A549 (cell line): Measurements from ENCODE around the gene MAP4K4. TPM values are rescaled to one million over a fixed set of nuclear protein-coding genes. Genes with fewer than 3 reads are reported as not detected.

Source experiments
- ATAC-seq, 2 experiments: fragments of 200-7000 bp in 1 of 2; fragments of >200 bp in 1 of 2; cut with Nextera tagmentation in 1 of 2; cut with Tn5 transposase in 1 of 2; 3 replicates each; pipeline versions ENCODE4 v1.8.0 to v1.9.1; 2018 to 2020; ENCODE audit warnings: mild to moderate bottlenecking in 1 of 2, moderate library complexity in 1 of 2
- CTCF ChIA-PET: fragments of 300-600 bp; sonication (Branson Sonifier 250); formaldehyde crosslinking; extraction: SDS; loops from one replicate; lab custom pipeline; 2021; ENCODE audit warnings: antibody characterized with exemption, inconsistent platforms; lab: Yijun Ruan, JAX
- POLR2A ChIA-PET: fragments of 350-600 bp; formaldehyde crosslinking; extraction: SDS; loops from one replicate; lab custom pipeline; 2021; ENCODE audit warnings: antibody characterized with exemption, inconsistent platforms; lab: Yijun Ruan, JAX
- DNase-seq, 2 experiments: peaks; one replicate each; pipeline versions ENCODE4 v3.0.0 to v3.0.0-alpha.2; 2011 to 2016; ENCODE audit warnings: low read depth in 1 of 2, low spot score in 1 of 2
- FAIRE-seq: peaks from 2 replicates; lab custom pipeline; 2011; peaks lifted over from hg19 to GRCh38; lab: Jason Lieb, UNC
- H3K27ac ChIP-seq, 2 experiments: fragments of >200 bp; sonication (Bioruptor Twin); formaldehyde crosslinking; 3 replicates each; pipeline ENCODE4 v1.5.1; 2016 to 2017
- H3K4me1 ChIP-seq: fragments of >200 bp; sonication (Bioruptor Twin); formaldehyde crosslinking; 3 replicates; pipeline ENCODE4 v1.6.1; 2016
- H3K4me2 ChIP-seq: fragments of >200 bp; sonication (Bioruptor Twin); formaldehyde crosslinking; 3 replicates; pipeline ENCODE4 v1.6.1; 2016
- H3K4me3 ChIP-seq: fragments of >200 bp; sonication (Bioruptor Twin); formaldehyde crosslinking; 3 replicates; pipeline ENCODE4 v1.5.1; 2016
- H3K9me3 ChIP-seq: fragments of >200 bp; sonication (Bioruptor Twin); formaldehyde crosslinking; 3 replicates; pipeline ENCODE4 v1.6.1; 2016
- BCL3 ChIP-seq: fragments of >200 bp; sonication (Bioruptor Twin); formaldehyde crosslinking; IDR thresholded peaks from 3 replicates; pipeline ENCODE4 v1.6.1; 2016
- BHLHE40 ChIP-seq: IDR thresholded peaks from 2 replicates; pipeline ENCODE4 v1.6.1; 2012; ENCODE audit warnings: low read depth, low read length, inconsistent platforms
- CTCF ChIP-seq: fragments of >200 bp; sonication (Bioruptor Twin); formaldehyde crosslinking; IDR thresholded peaks from 3 replicates; pipeline ENCODE4 v1.5.1; 2016
- E2F6 ChIP-seq: IDR thresholded peaks from 2 replicates; pipeline ENCODE4 v1.6.1; 2012; ENCODE audit warnings: low read depth, borderline replicate concordance
- EHF ChIP-seq: fragments of 250-450 bp; sonication (Bioruptor Pico); IDR thresholded peaks from 2 replicates; pipeline ENCODE4 v1.5.0; 2020; ENCODE audit warnings: mild to moderate bottlenecking
- ELK1 ChIP-seq: fragments of 150-350 bp; IDR thresholded peaks from 2 replicates; pipeline ENCODE4 v1.6.1; 2014; ENCODE audit warnings: low read depth, mild to moderate bottlenecking, low read length
- GATA3 ChIP-seq: IDR thresholded peaks from 2 replicates; pipeline ENCODE4 v1.6.1; 2012; ENCODE audit warnings: borderline replicate concordance
- HES2 ChIP-seq: fragments of >200 bp; sonication (Bioruptor Twin); formaldehyde crosslinking; IDR thresholded peaks from 2 replicates; pipeline ENCODE4 v1.6.1; 2016
- HEYL ChIP-seq: fragments of 250-450 bp; sonication (Bioruptor Pico); IDR thresholded peaks from 2 replicates; pipeline ENCODE4 v1.8.0; 2021; ENCODE audit warnings: mild to moderate bottlenecking, moderate library complexity
- MAX ChIP-seq: IDR thresholded peaks from 2 replicates; pipeline ENCODE4 v1.6.1; 2012
- PBX3 ChIP-seq: IDR thresholded peaks from 2 replicates; pipeline ENCODE4 v1.6.1; 2012
- POLR2AphosphoS2 ChIP-seq: conservative IDR thresholded peaks from 2 replicates; pipeline ENCODE4 v1.6.1; 2012; ENCODE audit warnings: low read length, improper control_type of control experiment, inconsistent platforms
- RAD21 ChIP-seq, 2 experiments: fragments of >200 bp in 1 of 2; sonication (Bioruptor Twin) in 1 of 2; formaldehyde crosslinking in 1 of 2; IDR thresholded peaks in 1 of 2; conservative IDR thresholded peaks in 1 of 2; 2 replicates in 1 of 2; 3 replicates in 1 of 2; pipeline ENCODE4 v1.6.1; 2012 to 2018; ENCODE audit warnings: inconsistent platforms in 1 of 2
- RCOR1 ChIP-seq: fragments of 150-350 bp; IDR thresholded peaks from 2 replicates; pipeline ENCODE4 v1.6.1; 2014; ENCODE audit warnings: antibody characterized with exemption, low read length, low read depth
- SREBF2 ChIP-seq: fragments of 450-650 bp; IDR thresholded peaks from 2 replicates; pipeline ENCODE4 v1.6.1; 2014; ENCODE audit warnings: mild to moderate bottlenecking, moderate library complexity
- TP53 ChIP-seq: fragments of 250-450 bp; sonication (Bioruptor Pico); IDR thresholded peaks from 2 replicates; pipeline ENCODE4 v1.5.0; 2021; ENCODE audit warnings: mild to moderate bottlenecking, moderate library complexity
- ZC3H11A ChIP-seq: fragments of 450-650 bp; IDR thresholded peaks from 2 replicates; pipeline ENCODE4 v1.6.1; 2014; ENCODE audit warnings: antibody characterized with exemption, mild to moderate bottlenecking
- WGBS: methylation state at CpG from one replicate; pipeline ENCODE4 v1.1.6; 2017; ENCODE audit errors: missing lambda C conversion rate; 5-methylcytosine and 5-hydroxymethylcytosine counted together
- polyA plus RNA-seq, 4 experiments: library from polyadenylated mRNA; depleted of rRNA in 3 of 4; stranded (reverse); fragments of >200 nt; fragmentation: RNase III in 1 of 4; extraction: RNeasy Plus Mini Kit Qiagen cat#74134 plus additional on column Dnase treatment in 1 of 4; gene quantifications; 2 replicates in 3 of 4; 3 replicates in 1 of 4; pipeline ENCODE4 v1.2.3, GENCODE V29; 2011 to 2017

MAP4K4 gene
- polyA plus RNA-seq, 2 of the 4 experiments (the other 2 are of a cell fraction) = 61.9 to 82.2 TPM

GRCh38 chr2:101837354-101837753 is 139.8 kb downstream of the MAP4K4 start:
- ATAC-seq = no peak
- 0 out of 3 replicates have a peak, but pooled peaks cover 6% of the 10 kb centered on the region for H3K4me1 ChIP-seq
- WGBS = 75% methylated on average over 3 of the region's 3 CpGs
- H3K27ac ChIP-seq = no peak overlapping the region
- no peak for DNase-seq
- FAIRE-seq = no peak
- POLR2A ChIA-PET = no interaction called here
- H3K4me2 ChIP-seq = no peak overlapping the region
- H3K9me3 ChIP-seq = no peaks in the 10 kb centered on the region
- TF ChIP-seq TP53 (CRISPR knock-in tag) = no peak
- TF ChIP-seq SREBF2 = no peak
- TF ChIP-seq RAD21 (conservative IDR thresholded peaks at IDR 0.05 in 1 of 2, IDR thresholded peaks at IDR 0.05 in 1 of 2) = no peak
- no peak for TF ChIP-seq E2F6
- no peak for TF ChIP-seq EHF
- no peak for TF ChIP-seq GATA3
- no peak for TF ChIP-seq PBX3
- TF ChIP-seq RCOR1 = no peak
- TF ChIP-seq ZC3H11A = no peak
- TF ChIP-seq MAX = no peak
- TF ChIP-seq ELK1 = no peak
- CTCF ChIA-PET = interaction anchor here (0.7 to 1.3 kb wide), 8 partner anchors 9 to 636 kb away, joined by 3 to 5 read pairs (median 3); partner anchors contain the start of genes CREG2 and SLC9A4
- no peak overlapping the region for H3K4me3 ChIP-seq

- Histone ChIP-seq H3K4me1 (peaks cover 19% of the 10 kb centered on the region; the same call in 2 of the 3 replicates), H3K4me3 (no peak overlapping the region), H3K9me3 (no peaks in the 10 kb centered on the region), H3K4me2 (no peak overlapping the region)
- no peak for FAIRE-seq
- CTCF ChIA-PET = interaction anchor here (0.7 to 1.9 kb wide), 7 partner anchors 14 to 514 kb away, joined by 3 to 7 read pairs (median 3); no protein-coding TSS in a partner anchor
- POLR2A ChIA-PET = no interaction called here
- TF ChIP-seq MAX = no peak
- TF ChIP-seq HEYL (CRISPR knock-in tag) = no peak
- no peak for TF ChIP-seq CTCF
- TF ChIP-seq POLR2AphosphoS2 = no peak
- TF ChIP-seq BCL3 = no peak
- TF ChIP-seq HES2 = no peak
- no peak for TF ChIP-seq BHLHE40
- TF ChIP-seq, all 56 proteins: peak for 0
- ATAC-seq (no peak), DNase-seq (no peak)
- H3K27ac ChIP-seq = no peak overlapping the region
- 88% methylated on average over 5 of the region's 5 CpGs for WGBS
These were observed 144.3 kb downstream of the MAP4K4 start for GRCh38 chr2:101841679-101842327.
